GM08714 (cell line): ENCODE measurements around the gene RPS6KA4.

ENCODE experiments used
- H3K4me3 ChIP-seq: fragments of 200-500 bp; sonication (Bioruptor generic); 2 replicates; pipeline ENCODE4 v1.5.1; 2014; ENCODE audit warnings: mild to moderate bottlenecking, low read length, inconsistent platforms
- ZNF274 ChIP-seq: IDR thresholded peaks from 2 replicates; pipeline ENCODE4 v1.6.1; 2012; ENCODE audit warnings: mild to moderate bottlenecking, low read depth, low read length

Gene RPS6KA4

GRCh38 chr11:64385945-64386704, 27.2 kb downstream of the RPS6KA4 start:
- no peak for TF ChIP-seq ZNF274
- H3K4me3 ChIP-seq, result no peak overlapping the region

- H3K4me3 ChIP-seq, result no peak overlapping the region
- TF ChIP-seq ZNF274, result no peak
Measured at GRCh38 chr11:64387916-64388315, 29.0 kb downstream of the RPS6KA4 start.

- H3K4me3 ChIP-seq, result no peak overlapping the region
- no peak for TF ChIP-seq ZNF274
Measured at GRCh38 chr11:64388894-64389293, 29.9 kb downstream of the RPS6KA4 start.

- no peak for TF ChIP-seq ZNF274
- H3K4me3 ChIP-seq, result no peak overlapping the region
Measured at GRCh38 chr11:64389851-64390250, 30.9 kb downstream of the RPS6KA4 start.

- no peak overlapping the region for H3K4me3 ChIP-seq
- no peak for TF ChIP-seq ZNF274
Measured at GRCh38 chr11:64390558-64390957, 31.6 kb downstream of the RPS6KA4 start.

GRCh38 chr11:64391839-64392238, 32.9 kb downstream of the RPS6KA4 start:
- no peak overlapping the region for H3K4me3 ChIP-seq
- TF ChIP-seq ZNF274, result no peak

- TF ChIP-seq ZNF274, result no peak
- no peak overlapping the region for H3K4me3 ChIP-seq
Measured at GRCh38 chr11:64395545-64396078, 36.6 kb downstream of the RPS6KA4 start.

GRCh38 chr11:64396079-64396591, 37.2 kb downstream of the RPS6KA4 start:
- no peak overlapping the region for H3K4me3 ChIP-seq
- TF ChIP-seq ZNF274, result no peak

- H3K4me3 ChIP-seq, result no peak overlapping the region
- no peak for TF ChIP-seq ZNF274
Measured at GRCh38 chr11:64400102-64400501, 41.1 kb downstream of the RPS6KA4 start.

GRCh38 chr11:64400667-64401066, 41.7 kb downstream of the RPS6KA4 start:
- no peak overlapping the region for H3K4me3 ChIP-seq
- TF ChIP-seq ZNF274, result no peak

GRCh38 chr11:64401775-64402174, 42.8 kb downstream of the RPS6KA4 start:
- TF ChIP-seq ZNF274, result no peak
- no peak overlapping the region for H3K4me3 ChIP-seq

- no peak for TF ChIP-seq ZNF274
- no peak overlapping the region for H3K4me3 ChIP-seq
Measured at GRCh38 chr11:64403106-64403505, 44.1 kb downstream of the RPS6KA4 start.

GRCh38 chr11:64406221-64406946, 47.4 kb downstream of the RPS6KA4 start:
- no peak for TF ChIP-seq ZNF274
- H3K4me3 ChIP-seq, result no peak overlapping the region

- no peak for TF ChIP-seq ZNF274
- no peak overlapping the region for H3K4me3 ChIP-seq
Measured at GRCh38 chr11:64407221-64407620, 48.3 kb downstream of the RPS6KA4 start.

- TF ChIP-seq ZNF274, result no peak
- no peak overlapping the region for H3K4me3 ChIP-seq
Measured at GRCh38 chr11:64407630-64408029, 48.7 kb downstream of the RPS6KA4 start.
